Erythroblast (primary cell): ENCODE data around the gene SHANK2.

Experiments
- GATA1 ChIP-seq: IDR thresholded peaks from 2 replicates; pipeline ENCODE4 v1.6.1; 2011; ENCODE audit warnings: low read depth, mild to moderate bottlenecking, control low read depth, low read length, moderate library complexity
- POLR2A ChIP-seq: IDR thresholded peaks from 2 replicates; pipeline ENCODE4 v1.6.1; 2011; ENCODE audit warnings: mild to moderate bottlenecking, low read length

- TF ChIP-seq POLR2A: no peak
- no peak for TF ChIP-seq GATA1
Measured at GRCh38 chr11:71301046-71301857, 48.9 kb upstream of the SHANK2 start.
